HEK293T (cell line): ENCODE measurements around the gene AKR1B1.

Source experiments
- ELF4 ChIP-seq: fragments of 450-650 bp; IDR thresholded peaks from 2 replicates; pipeline ENCODE4 v1.6.1; 2017; ENCODE audit warnings: antibody characterized with exemption
- SP1 ChIP-seq: fragments of 450-650 bp; IDR thresholded peaks from 2 replicates; pipeline ENCODE4 v1.6.1; 2017
- SUZ12 ChIP-seq: fragments of 450-650 bp; IDR thresholded peaks from 2 replicates; pipeline ENCODE4 v1.6.1; 2016; ENCODE audit warnings: mild to moderate bottlenecking

GRCh38 chr7:134449680-134450079 is 9.2 kb downstream of the AKR1B1 start:
- TF ChIP-seq SP1 (no peak), SUZ12 (no peak), ELF4 (no peak)
